PFSK-1 (cell line): Measurements from ENCODE around the gene TRAPPC3L.

Source experiments
- FOXP2 ChIP-seq: optimal IDR thresholded peaks from 2 replicates; pipeline ENCODE3; 2011; ENCODE audit warnings: borderline replicate concordance, control low read depth, inconsistent platforms; ENCODE audit not compliant: insufficient read depth; ENCODE audit errors: extremely low read length, extremely low read depth
- POLR2AphosphoS5 ChIP-seq: IDR thresholded peaks from 2 replicates; pipeline ENCODE4 v1.6.1; 2012; ENCODE audit warnings: low read depth, mild to moderate bottlenecking, control low read depth, low read length, moderate library complexity
- SIN3A ChIP-seq: IDR thresholded peaks from 2 replicates; pipeline ENCODE4 v1.6.1; 2012; ENCODE audit warnings: mild to moderate bottlenecking, low read length, moderate library complexity, borderline replicate concordance; ENCODE audit not compliant: insufficient read depth
- TAF1 ChIP-seq: IDR thresholded peaks from 2 replicates; pipeline ENCODE4 v1.6.1; 2012; ENCODE audit warnings: low read length, control low read depth, borderline replicate concordance; ENCODE audit not compliant: insufficient read depth
- TF ChIP-seq, protein P1 (sequence below), 2 experiments: IDR thresholded peaks; 2 replicates each; pipeline versions ENCODE4 v1.6.1 to v1.8.0; 2011 to 2012; ENCODE audit warnings: low read depth in 2 of 2, low read length in 2 of 2, control low read depth in 1 of 2, inconsistent platforms in 1 of 2, mild to moderate bottlenecking in 1 of 2, moderate library complexity in 1 of 2; ENCODE audit not compliant: insufficient read depth in 1 of 2

Gene TRAPPC3L

DNA sequence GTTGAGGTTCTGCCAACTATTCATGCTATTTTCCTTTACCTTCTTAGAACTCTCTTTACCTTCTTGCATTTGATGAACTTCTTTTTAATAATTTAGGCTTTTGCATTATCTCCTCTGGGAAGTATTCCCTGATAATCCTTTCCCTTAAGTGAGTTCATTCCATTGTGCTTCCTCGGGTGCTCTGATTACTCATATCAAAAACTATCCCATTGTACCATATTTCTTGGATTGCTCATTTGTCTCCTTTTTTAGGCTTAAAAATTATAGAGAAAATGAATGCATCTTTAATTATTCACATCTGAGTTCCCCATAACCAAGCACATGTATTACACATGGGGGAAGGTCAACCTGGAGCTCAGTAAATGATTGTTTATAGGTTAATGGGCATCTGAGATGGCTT is 10.6 kb upstream of the TRAPPC3L start:
- TF ChIP-seq POLR2AphosphoS5 = no peak
- TF ChIP-seq TAF1 = no peak
- TF ChIP-seq, protein P1, sequence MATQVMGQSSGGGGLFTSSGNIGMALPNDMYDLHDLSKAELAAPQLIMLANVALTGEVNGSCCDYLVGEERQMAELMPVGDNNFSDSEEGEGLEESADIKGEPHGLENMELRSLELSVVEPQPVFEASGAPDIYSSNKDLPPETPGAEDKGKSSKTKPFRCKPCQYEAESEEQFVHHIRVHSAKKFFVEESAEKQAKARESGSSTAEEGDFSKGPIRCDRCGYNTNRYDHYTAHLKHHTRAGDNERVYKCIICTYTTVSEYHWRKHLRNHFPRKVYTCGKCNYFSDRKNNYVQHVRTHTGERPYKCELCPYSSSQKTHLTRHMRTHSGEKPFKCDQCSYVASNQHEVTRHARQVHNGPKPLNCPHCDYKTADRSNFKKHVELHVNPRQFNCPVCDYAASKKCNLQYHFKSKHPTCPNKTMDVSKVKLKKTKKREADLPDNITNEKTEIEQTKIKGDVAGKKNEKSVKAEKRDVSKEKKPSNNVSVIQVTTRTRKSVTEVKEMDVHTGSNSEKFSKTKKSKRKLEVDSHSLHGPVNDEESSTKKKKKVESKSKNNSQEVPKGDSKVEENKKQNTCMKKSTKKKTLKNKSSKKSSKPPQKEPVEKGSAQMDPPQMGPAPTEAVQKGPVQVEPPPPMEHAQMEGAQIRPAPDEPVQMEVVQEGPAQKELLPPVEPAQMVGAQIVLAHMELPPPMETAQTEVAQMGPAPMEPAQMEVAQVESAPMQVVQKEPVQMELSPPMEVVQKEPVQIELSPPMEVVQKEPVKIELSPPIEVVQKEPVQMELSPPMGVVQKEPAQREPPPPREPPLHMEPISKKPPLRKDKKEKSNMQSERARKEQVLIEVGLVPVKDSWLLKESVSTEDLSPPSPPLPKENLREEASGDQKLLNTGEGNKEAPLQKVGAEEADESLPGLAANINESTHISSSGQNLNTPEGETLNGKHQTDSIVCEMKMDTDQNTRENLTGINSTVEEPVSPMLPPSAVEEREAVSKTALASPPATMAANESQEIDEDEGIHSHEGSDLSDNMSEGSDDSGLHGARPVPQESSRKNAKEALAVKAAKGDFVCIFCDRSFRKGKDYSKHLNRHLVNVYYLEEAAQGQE (IDR thresholded peaks at IDR 0.05; ENCODE audit: insufficient read depth in 1 of 2, low read depth in 2 of 2, low read length in 2 of 2) = no peak
- no peak for TF ChIP-seq SIN3A
- no peak for TF ChIP-seq FOXP2

DNA sequence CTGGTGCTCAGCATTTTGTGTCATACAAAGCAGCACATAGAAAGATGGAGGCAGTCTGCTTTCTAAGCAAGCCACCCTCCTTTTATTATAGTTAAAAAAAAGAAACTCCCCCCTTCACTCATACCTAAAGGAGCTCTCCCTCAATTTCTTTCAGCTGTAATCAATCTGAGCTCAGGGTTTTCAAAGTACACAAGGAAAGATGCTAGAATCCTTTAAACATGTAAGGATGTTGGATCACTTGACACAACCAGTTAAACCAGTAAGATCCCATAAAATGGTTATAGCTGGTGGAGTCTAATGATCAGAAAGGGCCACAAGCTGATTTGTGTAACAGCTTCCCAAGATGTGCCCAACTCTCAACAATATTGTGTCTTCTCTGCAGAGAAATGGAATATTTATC is 8.0 kb upstream of the TRAPPC3L start, which contains the start of gene CALHM4:
Gene CALHM4 (plus strand): TSS at position 301 of the 400 bp plus-strand sequence. CDS start 43 bp downstream, at position 344.
- no peak for TF ChIP-seq TAF1

DNA sequence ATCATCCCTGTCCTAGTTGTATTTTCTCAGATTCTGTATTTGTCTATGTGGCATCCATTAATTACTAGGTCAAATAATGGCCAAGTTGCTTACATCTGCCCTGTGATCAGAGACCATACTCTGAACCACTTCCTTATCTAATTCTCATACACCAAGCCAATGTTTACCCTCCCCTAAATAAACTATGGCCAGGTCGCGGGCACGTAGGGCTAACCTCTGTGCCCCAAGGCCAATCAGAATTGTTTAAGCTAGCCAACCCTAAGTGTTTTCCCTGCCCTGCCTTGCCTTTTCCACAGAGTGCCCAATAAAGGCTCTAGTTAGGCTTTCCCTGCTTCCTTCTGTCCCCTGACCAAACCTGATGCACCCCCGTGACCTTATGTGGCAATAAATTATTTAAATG is 5.3 kb upstream of the TRAPPC3L start:
- TF ChIP-seq SIN3A (no peak), POLR2AphosphoS5 (no peak), FOXP2 (no peak), TAF1 (no peak)
- TF ChIP-seq, protein P1 (IDR thresholded peaks at IDR 0.05; ENCODE audit: insufficient read depth in 1 of 2, low read depth in 2 of 2, low read length in 2 of 2) = no peak

DNA sequence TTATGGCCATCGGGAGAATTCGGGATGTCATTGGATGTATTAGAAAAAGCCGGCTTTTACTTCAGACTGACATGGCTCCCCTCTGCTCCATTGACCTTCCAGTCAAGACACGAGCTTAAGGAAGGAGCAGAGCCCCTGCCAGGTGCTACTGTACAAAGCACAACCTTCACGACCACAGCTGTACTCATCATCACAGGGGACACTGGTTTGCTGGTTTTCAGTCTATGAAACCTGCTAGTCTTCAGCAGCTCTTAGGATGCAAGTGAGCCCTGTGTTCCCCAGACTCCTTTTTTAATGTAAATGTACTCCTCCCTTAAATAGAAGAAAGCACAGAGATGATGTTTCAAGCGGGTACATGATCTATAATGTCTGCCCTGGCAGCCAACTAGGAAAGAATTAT is 1.9 kb upstream of the TRAPPC3L start:
- TF ChIP-seq POLR2AphosphoS5 (no peak), SIN3A (no peak), FOXP2 (no peak), TAF1 (no peak)
- TF ChIP-seq, protein P1 (IDR thresholded peaks at IDR 0.05; ENCODE audit: insufficient read depth in 1 of 2, low read depth in 2 of 2, low read length in 2 of 2) = no peak

DNA sequence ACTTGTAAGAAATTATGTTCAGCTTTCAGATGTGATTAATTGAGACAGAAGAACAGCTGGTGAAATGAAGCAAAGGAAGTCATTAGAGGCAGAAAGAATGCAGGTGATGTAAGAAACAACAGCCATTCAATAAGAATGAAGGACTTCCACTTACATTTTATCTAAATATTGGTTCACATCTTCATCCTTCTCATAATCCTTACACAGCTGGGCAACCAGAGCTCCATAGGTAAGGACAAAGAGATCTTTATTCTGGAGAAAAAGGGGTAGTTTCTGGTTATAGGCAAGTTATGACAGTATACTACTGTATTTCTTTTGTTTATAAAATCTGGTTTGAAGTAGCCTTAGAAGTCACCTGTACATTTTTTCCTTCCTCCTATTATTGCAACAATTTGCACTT is 2.3 kb downstream of the TRAPPC3L start:
- TF ChIP-seq, protein P1 (IDR thresholded peaks at IDR 0.05; ENCODE audit: insufficient read depth in 1 of 2, low read depth in 2 of 2, low read length in 2 of 2) = no peak
- TF ChIP-seq TAF1 = no peak
- no peak for TF ChIP-seq POLR2AphosphoS5
- TF ChIP-seq FOXP2 = no peak
- no peak for TF ChIP-seq SIN3A
